Tibial nerve (tissue), 3 donors: Measurements from ENCODE around the gene DNAH10.

Source experiments
- CTCF ChIP-seq, 5 experiments: fragments of 200-600 bp in 3 of 5; fragments of 450-650 bp in 2 of 5; sonication (generic) in 3 of 5; IDR thresholded peaks; one replicate each; pipeline ENCODE4 v1.5.1; 2016 to 2019; ENCODE audit warnings: antibody characterized with exemption in 5 of 5, mild to moderate bottlenecking in 3 of 5, moderate library complexity in 2 of 5
- POLR2A ChIP-seq, 2 donors: fragments of 450-650 bp; IDR thresholded peaks; one replicate each; pipeline ENCODE4 v1.6.1; 2017; ENCODE audit warnings: antibody characterized with exemption in 2 of 2, mild to moderate bottlenecking in 2 of 2, moderate library complexity in 2 of 2

- TF ChIP-seq POLR2A (IDR thresholded peaks at IDR 0.05) = no peak
- TF ChIP-seq CTCF (IDR thresholded peaks at IDR 0.05) = no peak
Observed at GRCh38 chr12:123933214-123933613, 171.1 kb downstream of the DNAH10 start.
